IMR-90 (cell line): ENCODE results near the gene ALPK3. TPM values are rescaled to one million over a fixed set of nuclear protein-coding genes. Genes with fewer than 3 reads are reported as not detected.

ENCODE experiments used
- ATAC-seq: fragments of 200-7000 bp; cut with Tn5 transposase; 2 replicates; pipeline ENCODE4 v1.9.1; 2020; ENCODE audit warnings: low read depth, mild to moderate bottlenecking, moderate library complexity
- BruUV-seq: library from RNA; stranded (reverse); fragments of 400-500 nt; replicated peaks from 2 replicates; lab custom pipeline; 2021; lab: Mats Ljungman, UMichigan
- CTCF ChIA-PET: fragments of 300-600 bp; formaldehyde crosslinking; extraction: SDS; loops from one replicate; lab custom pipeline; 2021; ENCODE audit warnings: antibody characterized with exemption; lab: Yijun Ruan, JAX
- POLR2A ChIA-PET: fragments of 300-600 bp; sonication (Branson Sonifier 250); formaldehyde crosslinking; loops from one replicate; lab custom pipeline; 2022; ENCODE audit warnings: antibody characterized with exemption; ENCODE audit not compliant: unreplicated experiment; lab: Charles Lee
- DNase-seq: peaks from one replicate; pipeline ENCODE4 v3.0.0; 2013
- H2AFZ ChIP-seq: replicated peaks from 2 replicates; pipeline ENCODE3; 2013; ENCODE audit warnings: low read length, mild to moderate bottlenecking; ENCODE audit not compliant: poor library complexity
- H2AK5ac ChIP-seq: 2 replicates; pipeline ENCODE4 v1.6.1; 2013; ENCODE audit warnings: low read depth, low read length, inconsistent platforms
- H2AK9ac ChIP-seq: replicated peaks from 2 replicates; pipeline ENCODE3; 2013; ENCODE audit warnings: mild to moderate bottlenecking, low read depth, low read length, moderate library complexity; ENCODE audit not compliant: poor library complexity
- H2BK120ac ChIP-seq: 2 replicates; pipeline ENCODE4 v1.6.1; 2013; ENCODE audit warnings: low read depth, low read length, inconsistent platforms
- H2BK15ac ChIP-seq: 3 replicates; pipeline ENCODE4 v1.6.1; 2013; ENCODE audit warnings: low read depth, low read length, inconsistent platforms
- H2BK20ac ChIP-seq: 2 replicates; pipeline ENCODE4 v1.6.1; 2013; ENCODE audit warnings: low read depth, mild to moderate bottlenecking, inconsistent platforms, low read length, moderate library complexity
- H2BK5ac ChIP-seq: 2 replicates; pipeline ENCODE4 v1.6.1; 2013; ENCODE audit warnings: mild to moderate bottlenecking, low read depth, low read length, inconsistent platforms; ENCODE audit not compliant: poor library complexity, severe bottlenecking
- H3K14ac ChIP-seq: replicated peaks from 2 replicates; pipeline ENCODE4 v1.6.1; 2013; ENCODE audit warnings: low read depth, low read length, inconsistent platforms
- H3K18ac ChIP-seq: 2 replicates; pipeline ENCODE4 v1.6.1; 2013; ENCODE audit warnings: low read depth, low read length, control low read depth
- H3K23ac ChIP-seq: 2 replicates; pipeline ENCODE4 v1.6.1; 2013; ENCODE audit warnings: low read depth, low read length, inconsistent platforms
- H3K27ac ChIP-seq: 2 replicates; pipeline ENCODE4 v1.5.1; 2013; ENCODE audit warnings: mild to moderate bottlenecking, control low read depth, low read length; ENCODE audit not compliant: insufficient read depth
- H3K27me3 ChIP-seq: 2 replicates; pipeline ENCODE4 v1.6.1; 2013; ENCODE audit warnings: low read length; ENCODE audit not compliant: control insufficient read depth, insufficient read depth
- H3K36me3 ChIP-seq: 2 replicates; pipeline ENCODE4 v1.6.1; 2013; ENCODE audit warnings: low read length, mixed read lengths; ENCODE audit not compliant: control insufficient read depth, insufficient read depth
- H3K4ac ChIP-seq: 2 replicates; pipeline ENCODE4 v1.6.1; 2013; ENCODE audit warnings: low read depth, low read length, inconsistent platforms
- H3K4me1 ChIP-seq: 2 replicates; pipeline ENCODE4 v1.6.1; 2013; ENCODE audit warnings: low read length, mixed read lengths; ENCODE audit not compliant: control insufficient read depth, insufficient read depth
- H3K4me2 ChIP-seq: 2 replicates; pipeline ENCODE4 v1.6.1; 2013; ENCODE audit warnings: low read depth, mild to moderate bottlenecking, control low read depth, low read length, moderate library complexity
- H3K4me3 ChIP-seq: 2 replicates; pipeline ENCODE4 v1.5.1; 2013; ENCODE audit warnings: low read depth, mild to moderate bottlenecking, control low read depth, low read length, moderate library complexity; ENCODE audit not compliant: insufficient read depth
- H3K56ac ChIP-seq: 2 replicates; pipeline ENCODE4 v1.6.1; 2013; ENCODE audit warnings: low read length, inconsistent platforms; ENCODE audit not compliant: insufficient read depth; ENCODE audit errors: extremely low read depth
- H3K79me1 ChIP-seq, 2 experiments: 2 replicates each; pipeline ENCODE4 v1.6.1; 2013; ENCODE audit warnings: low read length in 2 of 2, inconsistent platforms in 1 of 2, low read depth in 1 of 2
- H3K9ac ChIP-seq: 2 replicates; pipeline ENCODE4 v1.6.1; 2013; ENCODE audit warnings: low read depth, low read length, control low read depth
- H3K9me1 ChIP-seq: 2 replicates; pipeline ENCODE4 v1.6.1; 2013; ENCODE audit warnings: low read length, inconsistent platforms; ENCODE audit not compliant: insufficient read depth
- H3K9me3 ChIP-seq: 2 replicates; pipeline ENCODE4 v1.6.1; 2013; ENCODE audit warnings: low read length; ENCODE audit not compliant: control insufficient read depth, insufficient read depth
- H4K20me1 ChIP-seq: 2 replicates; pipeline ENCODE4 v1.6.1; 2013; ENCODE audit warnings: low read length, inconsistent platforms; ENCODE audit not compliant: insufficient read depth
- H4K5ac ChIP-seq: 2 replicates; pipeline ENCODE4 v1.6.1; 2013; ENCODE audit warnings: mild to moderate bottlenecking, low read depth, low read length, control low read depth
- H4K8ac ChIP-seq, 2 experiments: 2 replicates each; pipeline ENCODE4 v1.6.1; 2013; ENCODE audit warnings: low read depth in 2 of 2, low read length in 2 of 2, control low read depth in 1 of 2, inconsistent platforms in 1 of 2
- H4K91ac ChIP-seq: 2 replicates; pipeline ENCODE4 v1.6.1; 2013; ENCODE audit warnings: low read depth, low read length, inconsistent platforms; ENCODE audit not compliant: insufficient read depth
- BHLHE40 ChIP-seq: fragments of 150-350 bp; IDR thresholded peaks from 2 replicates; pipeline ENCODE4 v1.6.1; 2016; ENCODE audit warnings: mild to moderate bottlenecking, low read depth, low read length
- CEBPB ChIP-seq: IDR thresholded peaks from 2 replicates; pipeline ENCODE4 v1.6.1; 2012; ENCODE audit warnings: low read depth, low read length, improper control_type of control experiment
- CHD1 ChIP-seq: IDR thresholded peaks from 2 replicates; pipeline ENCODE4 v1.6.1; 2012; ENCODE audit warnings: low read depth, low read length, improper control_type of control experiment
- CTCF ChIP-seq: conservative IDR thresholded peaks from 2 replicates; pipeline ENCODE4 v1.5.1; 2012; ENCODE audit warnings: mild to moderate bottlenecking, low read depth, low read length, improper control_type of control experiment
- ELK1 ChIP-seq: fragments of 150-350 bp; IDR thresholded peaks from 2 replicates; pipeline ENCODE4 v1.6.1; 2016; ENCODE audit warnings: low read depth, mild to moderate bottlenecking, low read length, moderate library complexity, borderline replicate concordance
- FOS ChIP-seq: fragments of 150-350 bp; IDR thresholded peaks from 2 replicates; pipeline ENCODE4 v1.6.1; 2016; ENCODE audit warnings: low read depth, low read length
- MAFK ChIP-seq: IDR thresholded peaks from 2 replicates; pipeline ENCODE4 v1.6.1; 2012; ENCODE audit warnings: low read depth, low read length, improper control_type of control experiment
- MAZ ChIP-seq: IDR thresholded peaks from 2 replicates; pipeline ENCODE4 v1.6.1; 2012; ENCODE audit warnings: low read depth, mild to moderate bottlenecking, low read length, improper control_type of control experiment, moderate library complexity, borderline replicate concordance
- MXI1 ChIP-seq: IDR thresholded peaks from 2 replicates; pipeline ENCODE4 v1.6.1; 2012; ENCODE audit warnings: low read depth, mild to moderate bottlenecking, low read length, moderate library complexity, borderline replicate concordance
- NFE2L2 ChIP-seq: fragments of 150-350 bp; IDR thresholded peaks from 2 replicates; pipeline ENCODE4 v1.6.1; 2016; ENCODE audit warnings: low read depth, mild to moderate bottlenecking, low read length
- POLR2A ChIP-seq: IDR thresholded peaks from 2 replicates; pipeline ENCODE4 v1.6.1; 2012; ENCODE audit warnings: mild to moderate bottlenecking, low read depth, low read length
- RAD21 ChIP-seq: IDR thresholded peaks from 2 replicates; pipeline ENCODE4 v1.6.1; 2012; ENCODE audit warnings: low read length, improper control_type of control experiment
- RCOR1 ChIP-seq: IDR thresholded peaks from 2 replicates; pipeline ENCODE4 v1.6.1; 2012; ENCODE audit warnings: mild to moderate bottlenecking, low read length, improper control_type of control experiment; ENCODE audit not compliant: insufficient replicate concordance
- RFX5 ChIP-seq: IDR thresholded peaks from 2 replicates; pipeline ENCODE4 v1.8.0; 2012; ENCODE audit warnings: low read depth, mild to moderate bottlenecking, low read length, moderate library complexity
- SMC3 ChIP-seq: fragments of 150-350 bp; IDR thresholded peaks from 2 replicates; pipeline ENCODE4 v1.6.1; 2016; ENCODE audit warnings: low read depth, mild to moderate bottlenecking, antibody characterized with exemption, low read length, moderate library complexity
- USF2 ChIP-seq: fragments of 150-350 bp; IDR thresholded peaks from 2 replicates; pipeline ENCODE4 v1.6.1; 2017; ENCODE audit warnings: mild to moderate bottlenecking, antibody characterized with exemption, low read length, low read depth
- WGBS, 2 experiments: methylation state at CpG; one replicate each; pipeline versions ENCODE4 v1.1.5 to v1.1.7; 2013; ENCODE audit warnings: missing lambda C conversion rate in 2 of 2; ENCODE audit not compliant: insufficient read length in 1 of 2; ENCODE audit errors: extremely low coverage in 2 of 2; 5-methylcytosine and 5-hydroxymethylcytosine counted together
- dilution Hi-C: fragments of 300-500 bp; cut with HindIII; formaldehyde crosslinking; loops from one replicate; pipeline ENCODE4 v1.14.3; 2018; ENCODE audit warnings: low sequenced_read_pairs; ENCODE audit not compliant: unreplicated experiment
- in situ Hi-C: fragments of 300-500 bp; cut with MboI; formaldehyde crosslinking; loops from 3 replicates; pipeline ENCODE4 v1.14.3; 2019; ENCODE audit warnings: low sequenced_read_pairs, inconsistent platforms, mixed read lengths
- intact Hi-C: fragments of 100-400 bp; cut with micrococcal nuclease; formaldehyde crosslinking; loops from 2 replicates; pipeline ENCODE4 v1.10.0; 2022
- polyA plus RNA-seq, 3 experiments: library from polyadenylated mRNA; depleted of rRNA; stranded (reverse); fragments of >200 nt; gene quantifications; 2 replicates each; pipeline ENCODE4 v1.2.3, GENCODE V29; 2012; ENCODE audit warnings: low replicate concordance in 1 of 3
- total RNA-seq: library from RNA; depleted of rRNA; stranded (reverse); fragments of >200 nt; gene quantifications from 2 replicates; pipeline ENCODE4 v1.2.3, GENCODE V29; 2012

ALPK3 gene
- total and polyA plus RNA-seq, 2 of the 4 experiments (the other 2 are of a cell fraction), result under 0.01 to 0.26 TPM

GRCh38 chr15:84886211-84886983 lies 69.2 kb downstream of the ALPK3 start:
- H3K27ac ChIP-seq, result no peak overlapping the region
- dilution Hi-C loops (no loop called here), in situ Hi-C loops (no loop called here), intact Hi-C loops (no loop called here)
- no TSS peak for BruUV-seq
- H3K14ac ChIP-seq, result no peak overlapping the region
- no peaks in the 10 kb centered on the region for H3K9me3 ChIP-seq
- H3K4me3 ChIP-seq, result no peak overlapping the region
- H2AK5ac ChIP-seq, result no peak overlapping the region
- no peak for ATAC-seq
- no peak for TF ChIP-seq CEBPB
- no peak for TF ChIP-seq MAZ
- TF ChIP-seq BHLHE40, result no peak
- no peak for TF ChIP-seq RCOR1
- TF ChIP-seq ELK1, result no peak
- TF ChIP-seq CTCF, result no peak
- TF ChIP-seq MAFK, result no peak
- TF ChIP-seq USF2, result no peak
- no peak for TF ChIP-seq POLR2A
- TF ChIP-seq NFE2L2, result no peak
- no peak for TF ChIP-seq RAD21
- no peak for TF ChIP-seq FOS
- no peak for TF ChIP-seq CHD1
- TF ChIP-seq RFX5, result no peak
- TF ChIP-seq SMC3, result no peak
- no peak for TF ChIP-seq MXI1
- H3K56ac ChIP-seq, result no peak overlapping the region
- H3K9me1 ChIP-seq, result no peaks in the 10 kb centered on the region
- no peak overlapping the region for H3K4ac ChIP-seq
- H4K5ac ChIP-seq, result no peak overlapping the region
- H3K4me2 ChIP-seq, result no peak overlapping the region
- DNase-seq, result no peak
- no peak overlapping the region for H2BK120ac ChIP-seq
- no peak overlapping the region for H2AFZ ChIP-seq
- H3K79me1 ChIP-seq, result no peaks in the 10 kb centered on the region
- no peak overlapping the region for H3K18ac ChIP-seq
- H3K4me1 ChIP-seq, result no peaks in the 10 kb centered on the region
- H3K27me3 ChIP-seq, result peaks cover 39% of the 10 kb centered on the region
- no peak overlapping the region for H4K8ac ChIP-seq
- no peak overlapping the region for H4K91ac ChIP-seq
- no peak overlapping the region for H3K23ac ChIP-seq
- 80% methylated on average over 4 of the region's 14 CpGs; no CpG with 5 or more reads in 1 of the 2 experiments for WGBS, 2 experiments
- ChIA-PET POLR2A (no interaction called here), CTCF (no interaction called here)
- H4K20me1 ChIP-seq, result no peaks in the 10 kb centered on the region
- no peak overlapping the region for H2BK5ac ChIP-seq
- H2BK20ac ChIP-seq, result no peak overlapping the region
- no peak overlapping the region for H2BK15ac ChIP-seq
- no peak overlapping the region for H2AK9ac ChIP-seq
- no peak overlapping the region for H3K9ac ChIP-seq
- H3K36me3 ChIP-seq, result no peaks in the 10 kb centered on the region
